Measurements from ENCODE around the gene UPF1. TPM values are rescaled to one million over a fixed set of nuclear protein-coding genes. Genes with fewer than 3 reads are reported as not detected.

UPF1 gene
- polyA plus RNA-seq, 3 donors = 2.6 to 43.7 (median 3.2) TPM

DNA sequence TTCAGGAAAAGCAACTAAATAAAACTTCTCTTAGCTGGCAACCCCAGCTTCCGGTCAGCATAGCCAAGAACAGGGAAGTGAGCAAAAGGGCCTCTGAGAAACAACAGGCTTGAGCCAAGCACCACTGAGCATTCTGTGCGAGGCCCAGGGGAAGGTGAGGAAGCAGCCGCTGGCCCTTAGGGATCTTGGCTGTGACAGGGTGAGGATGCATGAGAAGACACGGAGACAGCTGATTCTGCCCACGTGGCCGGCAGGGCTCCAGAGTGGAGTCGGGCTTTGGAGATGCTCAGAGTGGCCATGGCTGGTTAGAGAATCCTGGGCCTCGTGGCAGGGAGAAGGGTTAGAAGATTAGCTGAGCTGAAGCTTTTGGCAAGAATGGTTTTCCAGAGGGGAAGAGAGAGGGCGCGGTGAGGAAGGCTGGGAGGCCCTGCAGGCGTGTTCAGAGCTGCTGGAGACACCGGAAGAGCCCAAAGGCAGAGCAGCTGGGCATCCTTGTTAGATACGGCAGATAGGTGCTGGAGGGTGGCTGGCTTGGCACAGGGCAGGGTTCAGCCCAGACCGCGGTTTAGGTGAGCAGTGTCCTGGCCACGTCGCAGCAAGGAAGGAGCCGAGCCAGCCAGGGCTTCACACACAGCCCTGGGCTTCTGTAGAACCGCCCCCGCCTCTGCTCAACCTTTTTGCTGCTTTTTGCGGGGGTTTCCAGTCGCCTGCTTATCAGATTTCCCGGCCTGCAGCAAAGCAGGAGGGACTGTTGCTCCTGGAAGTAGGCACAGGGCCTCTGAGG is 17.3 kb downstream of the UPF1 start:
- WGBS (ENCODE audit: insufficient coverage) = 61% methylated on average over 22 of the region's 23 CpGs

DNA sequence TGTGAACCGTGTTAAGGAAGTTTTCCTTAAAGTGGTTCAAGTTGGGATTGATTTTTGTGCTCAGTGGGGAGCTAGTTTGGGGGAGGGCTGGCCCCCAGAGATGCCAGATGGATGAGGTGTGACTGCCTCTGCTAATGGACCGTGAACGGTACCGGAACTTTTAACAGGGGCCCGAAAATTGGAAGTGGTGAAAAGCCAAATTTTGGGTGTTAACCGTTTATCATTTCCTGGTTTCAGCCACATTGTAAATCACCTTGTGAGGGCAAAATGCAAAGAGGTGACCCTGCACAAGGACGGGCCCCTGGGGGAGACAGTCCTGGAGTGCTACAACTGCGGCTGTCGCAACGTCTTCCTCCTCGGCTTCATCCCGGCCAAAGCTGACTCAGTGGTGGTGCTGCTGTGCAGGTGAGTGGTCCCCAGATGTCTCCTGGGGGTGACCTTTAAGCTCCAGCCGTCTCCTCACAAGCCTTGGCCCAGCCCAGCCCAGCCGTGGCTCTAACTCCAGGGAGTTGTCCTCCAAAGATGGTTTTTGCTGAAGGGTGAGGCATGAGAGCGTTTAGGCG is 18.2 kb downstream of the UPF1 start:
- Histone ChIP-seq H3K27ac (ENCODE audit: low read depth in 1 of 2, low read length in 2 of 2) (peak overlapping the region; percentile 79 to 83), H3K9me3 (replicated peaks in 1 of 2; ENCODE audit: control insufficient read depth in 1 of 2, insufficient read depth in 1 of 2, low read length in 2 of 2) (no peaks in the 10 kb centered on the region), H3K27me3 (ENCODE audit: control insufficient read depth in 2 of 2, insufficient read depth in 2 of 2, low read length in 2 of 2) (no peaks in the 10 kb centered on the region), H3K4me3 (replicated peaks in 1 of 3; ENCODE audit: low read depth in 2 of 3, low read length in 3 of 3) (peak overlapping the region in 1 of 3 experiments; percentile 68), H3K79me2 (ENCODE audit: insufficient read depth, low read length) (peaks cover 72% of the 10 kb centered on the region), H3K9ac (ENCODE audit: insufficient read depth, low read length, poor library complexity, severe bottlenecking) (peak overlapping the region; percentile 56), H4K20me1 (ENCODE audit: insufficient read depth, low read length) (peaks cover 88% of the 10 kb centered on the region), H3K4me1 (ENCODE audit: control insufficient read depth in 1 of 2, insufficient read depth in 2 of 2, low read length in 2 of 2) (peaks cover 36 to 51% of the 10 kb centered on the region in 2 donors), H3K4me2 (replicated peaks; ENCODE audit: extremely low read depth, low read length, poor library complexity, severe bottlenecking) (peak overlapping the region; percentile 73), H2AFZ (ENCODE audit: insufficient read depth, low read depth, low read length, poor library complexity, severe bottlenecking) (no peak overlapping the region), H3K36me3 (replicated peaks in 1 of 2; ENCODE audit: control insufficient read depth in 1 of 2, insufficient read depth in 2 of 2, low read length in 2 of 2) (peaks cover 57 to 68% of the 10 kb centered on the region in 2 donors)
- peaks cover 53% of the 10 kb centered on the region for H3K4me1 Mint-ChIP-seq
- TF ChIP-seq, protein P1, sequence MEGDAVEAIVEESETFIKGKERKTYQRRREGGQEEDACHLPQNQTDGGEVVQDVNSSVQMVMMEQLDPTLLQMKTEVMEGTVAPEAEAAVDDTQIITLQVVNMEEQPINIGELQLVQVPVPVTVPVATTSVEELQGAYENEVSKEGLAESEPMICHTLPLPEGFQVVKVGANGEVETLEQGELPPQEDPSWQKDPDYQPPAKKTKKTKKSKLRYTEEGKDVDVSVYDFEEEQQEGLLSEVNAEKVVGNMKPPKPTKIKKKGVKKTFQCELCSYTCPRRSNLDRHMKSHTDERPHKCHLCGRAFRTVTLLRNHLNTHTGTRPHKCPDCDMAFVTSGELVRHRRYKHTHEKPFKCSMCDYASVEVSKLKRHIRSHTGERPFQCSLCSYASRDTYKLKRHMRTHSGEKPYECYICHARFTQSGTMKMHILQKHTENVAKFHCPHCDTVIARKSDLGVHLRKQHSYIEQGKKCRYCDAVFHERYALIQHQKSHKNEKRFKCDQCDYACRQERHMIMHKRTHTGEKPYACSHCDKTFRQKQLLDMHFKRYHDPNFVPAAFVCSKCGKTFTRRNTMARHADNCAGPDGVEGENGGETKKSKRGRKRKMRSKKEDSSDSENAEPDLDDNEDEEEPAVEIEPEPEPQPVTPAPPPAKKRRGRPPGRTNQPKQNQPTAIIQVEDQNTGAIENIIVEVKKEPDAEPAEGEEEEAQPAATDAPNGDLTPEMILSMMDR (IDR thresholded peaks at IDR 0.05) = no peak
- peaks cover 0 to 2% (median 1%) of the 10 kb centered on the region in 3 donors for H3K27me3 Mint-ChIP-seq (ENCODE audit: low read depth in 3 of 3)
- no peak for DNase-seq
- 69% methylated on average over 12 of the region's 16 CpGs for WGBS (ENCODE audit: insufficient coverage)
- peak overlapping the region; percentile 89 to 98 (median 96) for H3K27ac Mint-ChIP-seq
- peak overlapping the region in 1 of 2 donors; percentile 48 for H3K4me3 Mint-ChIP-seq
- no peaks in the 10 kb centered on the region for H3K9me3 Mint-ChIP-seq
- H3K36me3 Mint-ChIP-seq = peaks cover 63 to 75% of the 10 kb centered on the region in 2 donors
- intact Hi-C loops (cut with micrococcal nuclease) = loop anchor here (5.0 to 10.0 kb wide), 2 partner anchors 145 to 398 kb away; no protein-coding TSS in a partner anchor

More for the DNA sequence above, 17.3 kb downstream of the UPF1 start:
- peaks cover 51 to 62% of the 10 kb centered on the region in 2 donors for H3K36me3 ChIP-seq (replicated peaks in 1 of 2; ENCODE audit: control insufficient read depth in 1 of 2, insufficient read depth in 2 of 2, low read length in 2 of 2)
- H3K4me2 ChIP-seq (replicated peaks; ENCODE audit: extremely low read depth, low read length, poor library complexity, severe bottlenecking) = peak overlapping the region; percentile 73
- peaks cover 88% of the 10 kb centered on the region for H4K20me1 ChIP-seq (ENCODE audit: insufficient read depth, low read length)
- intact Hi-C loops (cut with micrococcal nuclease) = loop anchor here (5.0 to 10.0 kb wide), 2 partner anchors 144 to 397 kb away; no protein-coding TSS in a partner anchor
- no peaks in the 10 kb centered on the region for H3K9me3 ChIP-seq (replicated peaks in 1 of 2; ENCODE audit: control insufficient read depth in 1 of 2, insufficient read depth in 1 of 2, low read length in 2 of 2)
- H3K4me1 ChIP-seq (ENCODE audit: control insufficient read depth in 1 of 2, insufficient read depth in 2 of 2, low read length in 2 of 2) = peaks cover 36 to 51% of the 10 kb centered on the region in 2 donors
- Mint-ChIP-seq H3K4me3 (peak overlapping the region; percentile 60 to 88), H3K9me3 (no peaks in the 10 kb centered on the region), H3K36me3 (peaks cover 54 to 67% of the 10 kb centered on the region in 2 donors), H3K4me1 (peaks cover 57% of the 10 kb centered on the region), H3K27me3 (ENCODE audit: low read depth in 3 of 3) (peaks cover 0 to 2% (median 0%) of the 10 kb centered on the region in 3 donors), H3K27ac (peak overlapping the region; percentile 89 to 98 (median 96))
- peaks cover 77% of the 10 kb centered on the region for H3K79me2 ChIP-seq (ENCODE audit: insufficient read depth, low read length)
- DNase-seq = peak; percentile 85 to 88 (median 87)
- TF ChIP-seq, protein P1 (IDR thresholded peaks at IDR 0.05) = no peak
- H3K4me3 ChIP-seq (replicated peaks in 1 of 3; ENCODE audit: low read depth in 2 of 3, low read length in 3 of 3) = peak overlapping the region in 2 of 3 experiments; percentile 5 to 68
- no peak overlapping the region for H2AFZ ChIP-seq (ENCODE audit: insufficient read depth, low read depth, low read length, poor library complexity, severe bottlenecking)
- peak overlapping the region; percentile 56 for H3K9ac ChIP-seq (ENCODE audit: insufficient read depth, low read length, poor library complexity, severe bottlenecking)
- H3K27me3 ChIP-seq (ENCODE audit: control insufficient read depth in 2 of 2, insufficient read depth in 2 of 2, low read length in 2 of 2) = no peaks in the 10 kb centered on the region
- peak overlapping the region; percentile 79 to 83 for H3K27ac ChIP-seq (ENCODE audit: low read depth in 1 of 2, low read length in 2 of 2)

All from CD14-positive monocyte (primary cell).